HFFc6 (cell line): ENCODE data around the gene CKM. TPM values are rescaled to one million over a fixed set of nuclear protein-coding genes. Genes with fewer than 3 reads are reported as not detected.

Experiments used
- DNase-seq: peaks from one replicate; pipeline ENCODE4 v3.0.0-alpha.2; 2018
- H3K27ac Mint-ChIP-seq: 2 replicates; pipeline ENCODE4 v1.8.0; 2020; ENCODE audit warnings: mild to moderate bottlenecking, mixed read lengths
- H3K27me3 Mint-ChIP-seq: 2 replicates; pipeline ENCODE4 v1.8.0; 2021; ENCODE audit warnings: mild to moderate bottlenecking, moderate library complexity, mixed read lengths; ENCODE audit not compliant: insufficient read depth
- H3K36me3 Mint-ChIP-seq: 2 replicates; pipeline ENCODE4 v1.8.0; 2021; ENCODE audit warnings: low read depth, mixed read lengths
- H3K4me1 Mint-ChIP-seq: 2 replicates; pipeline ENCODE4 v1.8.0; 2020; ENCODE audit warnings: low read depth, mixed read lengths
- H3K4me3 Mint-ChIP-seq: 2 replicates; pipeline ENCODE4 v1.8.0; 2020; ENCODE audit warnings: mild to moderate bottlenecking, moderate library complexity, mixed read lengths
- H3K9me3 Mint-ChIP-seq: 2 replicates; pipeline ENCODE4 v1.8.0; 2020; ENCODE audit warnings: mild to moderate bottlenecking, mixed read lengths
- CTCF ChIP-seq: fragments of 200-600 bp; sonication (generic); IDR thresholded peaks from 2 replicates; pipeline ENCODE4 v1.5.0; 2021; ENCODE audit warnings: antibody characterized with exemption, mild to moderate bottlenecking
- total RNA-seq, 6 experiments: library from RNA; stranded (reverse); fragmentation: NEBNext Ultra II Directional; extraction: Animal tissue kit (Norgen Biotek cat#: 25700); gene quantifications; 2 replicates in 1 of 6; 3 replicates in 5 of 6; pipeline ENCODE4 v1.2.3, GENCODE V29; 2021

Gene CKM
- total RNA-seq, 6 experiments from 2014 or later: not detected

GRCh38 chr19:45363861-45364459 is 41.3 kb upstream of the CKM start:
- H3K4me3 Mint-ChIP-seq: no peak overlapping the region
- no peaks in the 10 kb centered on the region; the same call in 1 of the 2 replicates for H3K27me3 Mint-ChIP-seq
- peaks cover 10% of the 10 kb centered on the region for H3K4me1 Mint-ChIP-seq
- H3K27ac Mint-ChIP-seq: no peak overlapping the region
- no peak for TF ChIP-seq CTCF
- H3K9me3 Mint-ChIP-seq: no peaks in the 10 kb centered on the region
- DNase-seq: no peak
- peaks cover 24% of the 10 kb centered on the region for H3K36me3 Mint-ChIP-seq

GRCh38 chr19:45362291-45362690 is 39.6 kb upstream of the CKM start:
- Mint-ChIP-seq H3K36me3 (peaks cover 27% of the 10 kb centered on the region), H3K27me3 (no peaks in the 10 kb centered on the region; the same call in 1 of the 2 replicates), H3K4me1 (no peaks in the 10 kb centered on the region), H3K4me3 (no peak overlapping the region), H3K27ac (no peak overlapping the region), H3K9me3 (no peaks in the 10 kb centered on the region)
- DNase-seq: no peak
- TF ChIP-seq CTCF: no peak

GRCh38 chr19:45361608-45362007 is 38.9 kb upstream of the CKM start:
- H3K4me1 Mint-ChIP-seq: no peaks in the 10 kb centered on the region
- TF ChIP-seq CTCF: no peak
- H3K36me3 Mint-ChIP-seq: peaks cover 34% of the 10 kb centered on the region
- no peak overlapping the region for H3K27ac Mint-ChIP-seq
- H3K9me3 Mint-ChIP-seq: no peaks in the 10 kb centered on the region
- no peak for DNase-seq
- no peaks in the 10 kb centered on the region; the same call in 1 of the 2 replicates for H3K27me3 Mint-ChIP-seq
- H3K4me3 Mint-ChIP-seq: no peak overlapping the region

GRCh38 chr19:45358213-45358792 is 35.6 kb upstream of the CKM start:
- no peak for DNase-seq
- H3K4me1 Mint-ChIP-seq: no peaks in the 10 kb centered on the region
- H3K36me3 Mint-ChIP-seq: peaks cover 56% of the 10 kb centered on the region
- no peak overlapping the region for H3K27ac Mint-ChIP-seq
- H3K27me3 Mint-ChIP-seq: no peaks in the 10 kb centered on the region; the same call in 1 of the 2 replicates
- H3K4me3 Mint-ChIP-seq: no peak overlapping the region
- H3K9me3 Mint-ChIP-seq: no peaks in the 10 kb centered on the region
- TF ChIP-seq CTCF: no peak

- Mint-ChIP-seq H3K4me3 (no peak overlapping the region), H3K27me3 (no peaks in the 10 kb centered on the region; the same call in 1 of the 2 replicates), H3K27ac (no peak overlapping the region), H3K36me3 (peaks cover 58% of the 10 kb centered on the region), H3K9me3 (no peaks in the 10 kb centered on the region), H3K4me1 (no peaks in the 10 kb centered on the region)
- no peak for DNase-seq
- TF ChIP-seq CTCF: no peak
Observed at GRCh38 chr19:45357445-45357783, 34.7 kb upstream of the CKM start.
